ENCODE results near the gene OTUD5.

OTUD5 gene

DNA sequence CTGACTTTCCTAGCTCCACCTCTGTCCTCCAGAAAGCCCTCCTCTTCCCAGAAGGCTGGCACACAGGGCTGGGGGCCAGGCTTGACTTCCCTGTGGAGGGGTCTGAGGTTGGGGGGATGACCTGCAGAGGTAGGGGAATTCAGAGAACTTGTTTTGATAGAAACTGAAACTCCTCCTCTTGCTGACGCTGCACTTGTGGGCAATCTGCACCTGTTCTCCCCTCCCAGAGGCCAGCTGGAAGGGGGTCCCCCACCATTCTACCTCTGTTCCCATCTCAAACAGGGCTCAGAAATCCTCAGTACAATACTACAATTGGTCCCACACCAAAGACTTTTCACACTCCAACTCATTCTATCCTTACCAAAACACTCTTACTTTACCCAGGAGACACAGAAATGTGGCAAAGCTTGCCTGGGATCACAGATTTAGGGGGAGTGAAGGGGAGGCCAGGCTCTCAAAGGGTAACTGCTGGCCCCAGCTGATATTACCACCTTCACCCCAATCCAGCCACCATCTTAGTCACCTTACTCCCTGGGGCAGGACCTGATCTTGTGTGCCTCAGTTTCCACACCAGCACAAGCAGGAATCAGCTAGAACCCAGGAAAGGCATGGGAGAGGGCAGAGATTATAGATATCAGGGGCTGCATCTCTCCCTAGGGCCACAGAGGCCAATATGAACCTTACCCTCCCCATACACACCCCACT is 18.5 kb downstream of the OTUD5 start:
- in situ Hi-C loops (cut with HindIII; ENCODE audit: low sequenced_read_pairs), result no loop called here

DNA sequence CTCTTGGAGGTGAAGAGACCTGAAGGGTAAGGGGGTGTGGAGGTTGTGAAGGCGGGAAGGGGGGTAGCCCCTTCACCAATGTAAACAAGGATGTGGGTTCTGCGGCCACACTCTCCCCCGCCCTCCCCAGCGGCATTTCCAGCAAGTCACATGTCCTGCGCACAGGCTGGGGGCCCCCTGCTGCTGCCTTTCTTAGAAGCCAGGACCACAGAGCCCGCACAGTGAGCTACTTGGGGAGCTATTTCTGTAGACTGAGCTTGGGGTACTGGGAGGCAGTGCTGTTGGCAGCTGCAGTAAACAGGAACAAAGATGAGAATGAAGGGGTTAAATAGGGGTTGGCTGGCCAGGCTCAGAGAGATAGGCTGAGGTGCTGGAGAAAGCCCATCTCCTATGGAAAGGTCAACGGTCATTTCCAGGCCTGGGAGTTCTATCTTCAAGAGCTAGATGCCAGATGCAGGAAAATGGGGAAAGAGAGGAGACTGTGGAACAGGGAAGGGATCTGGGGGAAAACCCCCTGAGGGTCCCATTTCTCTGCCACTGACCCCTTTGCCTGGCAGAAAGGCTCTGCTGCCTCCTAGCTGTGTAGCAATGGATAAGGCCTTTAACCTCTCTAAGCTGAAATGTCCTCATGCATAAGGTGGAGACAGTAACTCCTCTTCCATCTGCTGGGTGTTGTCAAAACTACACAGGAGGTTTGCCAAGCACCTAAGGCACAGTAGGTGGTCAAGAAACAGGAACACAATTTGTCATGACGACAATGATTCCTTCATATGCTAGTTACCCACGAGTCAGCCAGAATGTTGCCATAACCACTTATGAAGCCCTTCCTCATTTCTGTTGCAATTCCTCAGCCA is 20.1 kb downstream of the OTUD5 start:
- in situ Hi-C loops (cut with HindIII; ENCODE audit: low sequenced_read_pairs), result no loop called here

DNA sequence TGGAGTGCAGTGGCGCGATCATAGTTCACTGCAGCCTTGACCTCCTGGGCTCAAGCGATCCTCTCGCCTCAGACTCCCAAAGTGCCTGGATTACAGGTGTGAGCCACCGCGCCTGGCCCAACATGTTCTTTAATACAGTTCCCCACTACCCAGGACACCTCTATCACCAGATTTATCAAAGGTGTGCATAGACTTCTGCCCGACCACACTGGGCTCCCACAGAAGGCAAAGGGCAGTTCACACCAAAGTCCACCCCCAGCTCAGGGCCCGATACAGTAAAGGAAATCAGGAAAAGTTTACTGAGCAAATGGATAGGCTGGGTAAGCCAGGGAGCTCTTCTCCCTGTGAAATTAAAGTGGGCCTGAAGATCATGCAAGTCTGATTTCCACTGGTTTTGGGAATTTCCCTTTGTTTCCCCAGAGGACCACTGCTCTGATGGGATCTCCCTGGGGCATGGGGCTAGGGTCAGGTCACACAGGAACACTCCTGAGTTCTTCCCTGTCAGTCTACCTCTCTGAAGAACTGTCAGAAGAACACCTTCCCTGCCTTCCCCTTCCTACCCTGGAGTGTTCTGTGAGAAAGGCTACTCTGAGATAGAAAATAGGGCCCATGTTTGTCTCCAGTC is 20.9 kb downstream of the OTUD5 start:
- in situ Hi-C loops (cut with HindIII; ENCODE audit: low sequenced_read_pairs), result no loop called here

DNA sequence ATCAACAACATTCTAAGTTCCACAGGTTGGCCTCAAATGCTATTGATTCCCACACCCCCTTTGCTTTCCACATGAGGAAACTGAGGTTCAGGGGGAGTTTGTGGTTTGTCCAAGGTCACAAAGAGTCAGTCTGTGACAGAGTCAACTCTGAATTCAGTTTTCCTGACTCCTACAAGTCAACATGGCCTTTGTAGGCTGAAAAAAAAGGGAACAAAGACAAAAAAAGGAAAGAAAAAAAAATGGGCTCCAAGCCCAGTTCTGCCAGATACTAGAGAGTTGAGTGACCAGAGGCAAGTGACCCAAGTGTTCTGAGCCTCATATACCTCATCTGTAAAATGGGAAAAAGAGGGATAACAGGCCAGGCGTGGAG is 22.1 kb downstream of the OTUD5 start:
- in situ Hi-C loops (cut with HindIII; ENCODE audit: low sequenced_read_pairs), result no loop called here

DNA sequence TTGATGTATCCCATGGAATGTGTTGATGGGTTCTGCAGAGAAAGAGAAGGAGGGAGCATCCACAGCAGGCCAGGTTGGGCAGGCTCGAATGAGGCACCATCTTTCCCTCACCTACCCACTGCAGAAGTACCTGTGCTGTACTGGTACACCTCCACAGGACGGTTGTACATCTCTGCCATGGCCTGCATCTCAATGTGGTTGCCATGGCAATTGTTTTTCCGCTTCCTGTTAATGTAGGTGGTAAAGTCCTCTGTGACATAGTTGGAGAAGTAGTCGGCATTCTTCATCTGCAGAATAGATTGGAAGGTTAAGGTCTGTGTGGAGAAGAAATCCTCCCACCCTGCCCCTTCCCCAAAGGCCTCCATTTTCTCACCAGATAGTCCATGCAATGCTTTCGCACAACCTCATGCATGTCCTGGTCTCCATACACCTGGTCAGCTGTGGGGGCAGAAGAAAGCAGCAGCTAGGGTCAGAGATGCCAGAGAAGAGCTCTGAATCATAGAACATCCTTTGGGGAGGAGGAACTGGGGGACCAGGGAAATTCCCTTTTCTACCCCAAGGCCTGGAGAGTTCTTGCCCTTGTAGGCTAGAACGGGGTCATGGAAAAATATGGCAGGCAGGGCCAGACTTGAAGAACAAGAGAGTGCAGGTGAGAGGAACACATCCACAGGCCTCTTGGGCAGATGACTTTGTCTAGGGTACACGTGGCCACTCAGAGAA is 22.7 kb downstream of the OTUD5 start:
- in situ Hi-C loops (cut with HindIII; ENCODE audit: low sequenced_read_pairs), result no loop called here

DNA sequence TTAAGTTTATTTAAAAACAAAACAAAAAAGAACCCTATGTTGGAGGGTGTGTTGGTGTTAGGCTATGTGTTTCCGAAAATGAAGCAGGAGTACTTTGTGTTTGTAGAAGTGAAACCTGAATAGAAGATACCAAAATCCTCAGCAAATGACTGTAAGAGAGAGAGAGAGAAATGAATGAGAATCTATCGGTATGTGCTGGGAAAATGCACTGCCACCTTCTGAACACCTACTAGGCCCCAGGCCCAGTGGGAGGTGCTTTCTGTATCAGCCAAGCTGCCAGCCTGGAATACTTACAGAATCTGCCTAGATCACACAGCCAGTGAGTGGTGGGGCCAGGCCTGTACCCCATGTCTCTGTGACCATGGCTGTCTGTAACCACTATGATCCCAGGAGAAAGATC is 23.6 kb downstream of the OTUD5 start:
- in situ Hi-C loops (cut with HindIII; ENCODE audit: low sequenced_read_pairs), result no loop called here

DNA sequence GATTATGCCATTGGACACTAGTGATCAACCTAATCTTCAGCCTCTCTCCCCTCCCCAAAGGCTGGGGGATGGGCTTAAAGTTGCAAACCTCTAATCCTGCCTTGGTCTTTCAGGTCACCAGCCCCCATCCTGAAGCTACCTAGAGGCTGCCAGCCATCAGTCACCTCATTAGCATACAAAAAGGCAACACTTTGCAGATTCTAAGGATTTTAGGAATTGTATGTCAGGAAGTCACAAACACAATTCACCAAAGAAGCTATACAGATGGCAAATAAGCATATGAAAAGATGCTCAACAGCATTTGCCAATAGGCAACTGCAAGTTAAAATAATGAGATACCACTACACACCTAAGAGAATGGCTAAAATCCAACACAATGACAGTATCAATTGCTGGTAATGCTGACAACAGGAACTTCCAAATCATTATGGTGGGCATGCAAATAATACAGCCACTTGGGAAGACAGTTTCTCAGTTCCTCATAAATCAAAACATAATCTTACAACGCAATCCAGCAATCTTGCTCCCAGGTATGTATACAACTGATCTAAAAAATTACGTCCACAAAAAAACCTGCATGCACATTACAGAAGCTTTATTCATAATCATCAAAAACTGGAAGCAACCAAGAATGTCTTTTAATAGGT is 29.5 kb downstream of the OTUD5 start:
- in situ Hi-C loops (cut with HindIII; ENCODE audit: low sequenced_read_pairs), result no loop called here

DNA sequence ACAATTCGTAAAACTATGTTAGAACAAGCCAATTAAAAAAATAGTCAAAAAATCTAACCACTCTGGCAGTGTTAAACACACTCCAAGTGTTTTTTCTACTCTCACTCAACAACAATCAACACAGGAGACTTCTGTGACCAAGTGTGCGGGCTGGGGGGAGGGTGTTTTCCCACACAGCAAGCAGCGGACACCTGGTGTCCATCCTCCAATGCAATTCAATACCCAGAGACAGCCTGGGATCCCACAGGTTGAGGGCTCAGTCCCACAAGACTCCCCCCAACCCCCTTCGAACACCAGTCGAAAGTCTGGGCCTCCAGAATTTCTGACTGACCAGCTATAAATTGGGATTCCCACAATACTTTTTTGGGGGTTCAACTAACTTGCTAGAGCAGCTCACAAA is 30.3 kb downstream of the OTUD5 start:
- in situ Hi-C loops (cut with HindIII; ENCODE audit: low sequenced_read_pairs), result no loop called here

DNA sequence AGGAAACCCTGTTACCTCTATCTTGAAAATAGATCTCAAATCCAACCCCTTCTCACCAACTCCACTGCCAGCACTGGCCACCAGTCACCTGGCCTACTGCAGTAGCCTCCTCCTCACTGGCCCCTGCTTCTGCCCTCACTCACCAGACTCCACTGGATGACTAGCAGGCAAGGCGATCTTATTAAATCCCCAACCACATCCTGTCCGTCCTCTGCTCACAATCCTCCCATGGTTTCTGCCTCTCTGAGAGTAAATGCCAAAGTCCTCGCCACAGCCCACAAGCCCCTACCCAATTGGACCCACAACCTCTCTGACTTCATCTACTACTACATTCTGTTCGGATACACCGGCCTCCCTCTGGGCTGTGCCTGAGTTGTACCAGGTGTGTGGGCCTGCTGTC is 33.1 kb downstream of the OTUD5 start:
- in situ Hi-C loops (cut with HindIII; ENCODE audit: low sequenced_read_pairs), result no loop called here

DNA sequence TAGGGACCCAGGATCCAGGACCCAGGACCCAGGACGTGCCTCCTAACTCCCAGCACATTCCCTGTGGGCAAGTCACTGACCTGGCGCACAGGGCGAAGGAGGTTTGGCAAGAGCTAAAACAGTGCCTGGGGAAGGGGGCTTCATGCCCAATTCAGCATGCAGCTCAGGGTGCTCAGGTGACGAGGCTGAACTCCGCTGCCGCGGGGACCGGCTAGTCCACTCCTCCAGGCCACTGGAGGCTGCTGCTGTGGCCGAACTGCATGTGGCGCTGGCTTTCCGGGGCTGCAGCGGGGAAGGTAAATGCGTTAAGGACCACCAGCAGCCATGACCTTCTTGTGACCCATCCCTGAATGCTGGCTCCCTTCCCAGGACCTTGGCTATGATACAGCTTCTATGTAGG is 33.6 kb downstream of the OTUD5 start:
- in situ Hi-C loops (cut with HindIII; ENCODE audit: low sequenced_read_pairs), result no loop called here

DNA sequence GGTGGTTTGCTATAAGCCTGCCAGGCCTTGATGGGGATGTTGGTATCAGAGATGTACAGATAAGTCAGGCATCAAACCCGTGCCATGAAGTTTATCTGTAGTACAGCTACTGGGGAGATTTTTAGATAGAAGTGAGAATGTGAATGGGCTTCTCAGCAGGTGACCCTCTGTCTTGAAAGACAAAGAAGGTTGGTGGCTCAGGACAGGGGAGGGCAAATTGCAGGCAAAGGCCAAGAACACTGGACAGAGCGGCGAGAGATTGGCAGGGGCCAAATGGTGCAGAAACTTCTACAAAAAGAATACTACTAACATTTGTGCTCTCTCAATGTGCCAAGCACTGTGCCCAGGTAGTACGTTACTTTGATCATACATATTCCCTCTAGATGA is 36.7 kb downstream of the OTUD5 start:
- in situ Hi-C loops (cut with HindIII; ENCODE audit: low sequenced_read_pairs), result no loop called here

DNA sequence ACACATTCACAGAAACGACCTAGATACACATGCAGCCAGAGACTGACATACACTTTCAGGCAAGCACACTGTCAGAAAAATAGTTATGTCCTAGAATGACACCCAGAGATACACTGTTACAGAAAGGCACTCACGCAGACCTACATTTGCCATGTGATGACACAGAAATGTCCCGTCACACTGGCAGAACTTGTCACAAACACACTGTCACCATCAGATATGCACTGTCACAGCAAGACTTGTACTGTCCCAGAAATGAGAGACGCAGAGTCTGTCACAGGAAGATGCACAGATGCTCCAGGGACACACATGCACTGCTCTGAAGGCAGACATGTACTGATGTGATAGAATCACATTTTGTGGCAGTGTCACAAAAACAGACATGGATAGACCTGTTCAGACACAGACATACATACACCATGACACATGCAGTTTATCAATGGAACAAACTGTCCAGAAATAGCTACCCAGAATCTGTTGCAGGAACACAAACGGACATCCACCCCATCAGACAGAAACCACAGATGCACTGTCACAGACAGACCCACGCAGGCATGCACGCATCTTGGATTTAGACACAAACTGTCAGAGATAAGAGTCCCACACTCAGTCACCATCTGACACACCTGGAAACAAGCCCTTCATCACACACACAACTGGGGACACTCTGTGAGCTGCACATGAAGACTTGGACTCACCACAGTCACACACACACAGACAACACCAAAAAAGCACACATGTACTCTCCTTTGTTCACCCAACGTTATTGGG is 37.3 kb downstream of the OTUD5 start:
- in situ Hi-C loops (cut with HindIII; ENCODE audit: low sequenced_read_pairs), result no loop called here

DNA sequence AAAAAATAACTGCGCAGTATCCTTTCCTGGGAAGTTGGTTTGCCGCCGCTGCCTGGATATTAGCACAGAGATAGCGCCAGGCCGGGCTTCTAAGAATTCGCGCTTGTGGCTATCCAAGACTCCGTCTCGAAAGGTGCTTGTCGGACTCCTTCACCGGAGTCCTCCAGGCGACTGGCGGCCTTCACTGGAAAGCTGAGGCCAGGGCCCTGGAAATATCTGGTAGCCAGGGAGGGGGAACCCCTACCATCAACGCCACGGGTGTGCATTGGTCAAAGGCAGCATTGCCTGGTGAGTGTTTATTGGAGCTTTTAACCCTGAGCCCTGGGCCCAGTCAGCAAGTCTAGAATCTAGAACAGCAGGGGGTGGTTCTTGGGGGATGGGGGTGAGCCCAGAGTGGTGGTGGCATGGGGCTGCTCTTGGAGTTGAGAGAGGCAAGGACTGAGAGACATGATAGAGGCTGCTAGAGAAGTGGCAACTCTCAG is 38.0 kb downstream of the OTUD5 start:
- in situ Hi-C loops (cut with HindIII; ENCODE audit: low sequenced_read_pairs), result no loop called here

DNA sequence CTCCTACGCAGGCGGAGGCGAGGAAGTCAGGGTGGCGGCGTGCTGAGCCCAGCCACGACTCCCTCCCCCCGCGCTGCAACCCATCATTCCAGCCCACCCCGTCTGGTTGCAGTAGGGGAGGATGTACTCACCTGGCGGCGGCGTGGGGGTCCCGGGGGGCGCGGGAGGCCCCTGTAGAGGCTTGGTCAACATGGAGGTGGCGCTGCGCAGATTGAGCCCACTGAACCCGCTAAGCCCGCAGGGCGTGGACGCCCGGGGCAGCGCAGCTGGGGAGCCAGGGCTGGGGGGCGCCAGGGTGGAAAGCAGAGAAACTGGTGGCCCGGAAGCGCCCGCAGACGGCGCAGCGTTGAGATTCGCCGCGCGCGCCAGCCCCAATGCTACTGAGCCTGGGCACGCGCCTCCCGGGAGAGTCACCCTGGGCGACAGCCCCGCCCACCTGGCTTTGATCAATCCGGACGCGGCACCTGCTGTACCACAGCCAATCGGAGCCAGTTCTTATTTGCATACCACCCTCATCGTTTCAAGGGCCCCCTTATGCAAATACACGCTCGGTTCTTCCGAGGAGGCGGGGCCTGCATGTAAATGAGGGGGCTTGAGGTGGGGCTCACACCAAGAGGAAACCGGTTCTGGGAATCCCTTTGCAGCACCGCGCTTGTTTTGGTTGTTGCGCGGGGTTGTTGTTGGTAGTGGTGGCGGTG is 38.6 kb downstream of the OTUD5 start, which contains the start of gene PIM2:
TSS of gene PIM2 (minus strand) at position 382 of the 698 bp plus-strand sequence. CDS start at position 192, 190 bp downstream.
- in situ Hi-C loops (cut with HindIII; ENCODE audit: low sequenced_read_pairs), result no loop called here

DNA sequence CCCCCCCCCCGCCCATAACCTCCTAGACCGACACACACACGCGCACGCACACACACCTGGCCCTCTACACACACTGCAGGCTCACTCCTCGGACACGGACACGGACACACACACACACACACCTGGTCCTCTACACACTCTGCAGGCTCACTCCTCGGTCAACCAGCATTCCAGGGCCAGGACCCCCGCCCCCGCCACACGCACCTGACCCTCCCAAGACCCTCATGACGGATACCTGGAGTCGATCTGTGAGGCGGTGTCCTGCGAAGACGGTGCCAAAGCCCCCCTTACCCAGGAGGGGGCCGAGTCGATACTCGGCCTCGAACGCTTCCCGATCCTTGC is 39.1 kb downstream of the OTUD5 start:
- in situ Hi-C loops (cut with HindIII; ENCODE audit: low sequenced_read_pairs), result no loop called here

DNA sequence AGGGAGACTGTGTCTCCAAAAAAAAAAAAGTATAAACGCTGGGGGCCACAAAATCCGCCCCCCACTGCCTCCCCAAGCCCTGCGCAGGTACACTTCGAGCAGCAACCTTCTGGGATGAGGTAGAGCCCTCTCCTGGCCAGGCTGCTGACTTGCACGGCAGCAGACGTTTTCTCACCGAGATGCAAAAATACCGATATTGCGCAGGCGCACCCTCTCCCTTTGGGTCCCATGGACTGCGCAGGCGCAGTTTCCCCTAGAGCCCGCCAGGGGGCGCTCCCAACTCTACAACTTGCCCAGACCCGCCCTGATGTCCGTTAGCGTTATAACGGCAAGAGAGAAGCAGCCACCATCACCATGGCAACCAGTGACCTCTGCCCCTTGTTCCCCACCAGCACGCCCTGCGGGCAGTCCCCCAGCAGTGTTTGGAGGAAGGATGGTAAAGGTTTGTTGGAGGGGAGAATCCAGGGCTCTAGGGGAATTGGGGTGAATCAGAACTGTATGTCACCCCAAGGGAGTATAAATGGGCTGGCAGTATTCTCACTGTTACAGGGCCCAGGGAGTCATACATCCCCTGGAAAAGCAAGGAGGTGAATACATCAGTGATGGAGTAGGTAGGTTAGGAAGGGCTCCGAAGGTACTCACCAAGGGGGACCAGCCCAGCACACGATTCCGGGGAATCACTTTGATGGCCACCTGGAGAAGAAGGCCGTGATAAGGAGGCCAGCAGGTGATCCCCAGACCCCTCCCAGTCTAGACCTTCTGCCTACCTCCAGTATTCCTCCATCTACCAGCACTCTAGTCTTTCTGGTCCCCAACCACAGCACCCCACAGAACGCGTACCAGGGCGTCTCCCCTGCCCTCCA is 40.0 kb downstream of the OTUD5 start:
- in situ Hi-C loops (cut with HindIII; ENCODE audit: low sequenced_read_pairs), result no loop called here

DNA sequence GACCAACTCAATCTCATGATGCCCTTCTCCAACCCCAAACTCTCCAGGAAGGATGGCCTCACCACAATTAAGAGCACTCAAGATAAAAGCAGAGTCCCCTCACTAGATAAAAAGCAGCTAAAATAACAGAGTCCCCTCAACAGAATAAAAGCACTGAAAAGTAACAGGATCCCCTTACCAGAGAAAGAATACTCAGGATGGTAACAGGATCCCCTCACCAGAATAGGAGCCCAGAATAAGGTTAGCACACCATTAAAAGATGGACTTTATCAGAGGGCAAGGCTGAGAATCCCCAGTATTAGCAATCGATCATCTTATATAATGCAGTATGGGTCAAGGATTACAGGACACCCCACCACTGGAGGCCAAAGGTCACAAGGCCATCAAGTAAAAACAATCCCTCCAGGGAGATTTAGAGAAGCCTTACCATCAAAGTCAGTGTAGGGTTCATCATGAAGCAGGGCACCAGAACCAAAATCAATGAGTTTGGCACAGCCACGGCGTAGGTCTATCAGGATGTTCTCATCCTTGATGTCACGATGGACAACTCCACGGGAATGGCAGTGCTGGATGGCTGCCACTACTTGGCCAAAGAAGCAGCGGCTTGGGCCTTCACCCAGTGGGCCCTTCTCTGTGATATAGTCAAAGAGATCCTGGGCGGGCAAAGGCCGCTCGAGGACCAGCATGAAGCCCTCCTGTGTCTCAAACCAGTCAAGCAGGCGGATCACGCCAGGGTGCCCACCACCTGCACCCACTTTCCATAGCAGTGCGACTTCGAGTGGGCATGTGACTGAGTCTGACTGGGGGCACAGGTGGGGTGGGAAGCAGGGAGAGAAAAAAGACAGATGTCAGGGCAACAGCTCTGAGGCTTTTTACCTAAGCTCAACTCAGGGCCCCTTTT is 42.6 kb downstream of the OTUD5 start:
- in situ Hi-C loops (cut with HindIII; ENCODE audit: low sequenced_read_pairs), result no loop called here

Data from DLD1 (cell line).